ENCODE data around the gene AHCYL2. TPM values are rescaled to one million over a fixed set of nuclear protein-coding genes. Genes with fewer than 3 reads are reported as not detected.

Gene AHCYL2
- total RNA-seq, 4 donors from 2014 or later: 10.9 to 19.4 (median 14.6) TPM

- ATAC-seq (ENCODE audit: low FRiP score) (no peak), DNase-seq (ENCODE audit: low spot score) (no peak)
- TF ChIP-seq, protein P1, sequence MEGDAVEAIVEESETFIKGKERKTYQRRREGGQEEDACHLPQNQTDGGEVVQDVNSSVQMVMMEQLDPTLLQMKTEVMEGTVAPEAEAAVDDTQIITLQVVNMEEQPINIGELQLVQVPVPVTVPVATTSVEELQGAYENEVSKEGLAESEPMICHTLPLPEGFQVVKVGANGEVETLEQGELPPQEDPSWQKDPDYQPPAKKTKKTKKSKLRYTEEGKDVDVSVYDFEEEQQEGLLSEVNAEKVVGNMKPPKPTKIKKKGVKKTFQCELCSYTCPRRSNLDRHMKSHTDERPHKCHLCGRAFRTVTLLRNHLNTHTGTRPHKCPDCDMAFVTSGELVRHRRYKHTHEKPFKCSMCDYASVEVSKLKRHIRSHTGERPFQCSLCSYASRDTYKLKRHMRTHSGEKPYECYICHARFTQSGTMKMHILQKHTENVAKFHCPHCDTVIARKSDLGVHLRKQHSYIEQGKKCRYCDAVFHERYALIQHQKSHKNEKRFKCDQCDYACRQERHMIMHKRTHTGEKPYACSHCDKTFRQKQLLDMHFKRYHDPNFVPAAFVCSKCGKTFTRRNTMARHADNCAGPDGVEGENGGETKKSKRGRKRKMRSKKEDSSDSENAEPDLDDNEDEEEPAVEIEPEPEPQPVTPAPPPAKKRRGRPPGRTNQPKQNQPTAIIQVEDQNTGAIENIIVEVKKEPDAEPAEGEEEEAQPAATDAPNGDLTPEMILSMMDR (IDR thresholded peaks at IDR 0.05): no peak
Observed at GRCh38 chr7:129452589-129453231, 227.9 kb downstream of the AHCYL2 start.

DNA sequence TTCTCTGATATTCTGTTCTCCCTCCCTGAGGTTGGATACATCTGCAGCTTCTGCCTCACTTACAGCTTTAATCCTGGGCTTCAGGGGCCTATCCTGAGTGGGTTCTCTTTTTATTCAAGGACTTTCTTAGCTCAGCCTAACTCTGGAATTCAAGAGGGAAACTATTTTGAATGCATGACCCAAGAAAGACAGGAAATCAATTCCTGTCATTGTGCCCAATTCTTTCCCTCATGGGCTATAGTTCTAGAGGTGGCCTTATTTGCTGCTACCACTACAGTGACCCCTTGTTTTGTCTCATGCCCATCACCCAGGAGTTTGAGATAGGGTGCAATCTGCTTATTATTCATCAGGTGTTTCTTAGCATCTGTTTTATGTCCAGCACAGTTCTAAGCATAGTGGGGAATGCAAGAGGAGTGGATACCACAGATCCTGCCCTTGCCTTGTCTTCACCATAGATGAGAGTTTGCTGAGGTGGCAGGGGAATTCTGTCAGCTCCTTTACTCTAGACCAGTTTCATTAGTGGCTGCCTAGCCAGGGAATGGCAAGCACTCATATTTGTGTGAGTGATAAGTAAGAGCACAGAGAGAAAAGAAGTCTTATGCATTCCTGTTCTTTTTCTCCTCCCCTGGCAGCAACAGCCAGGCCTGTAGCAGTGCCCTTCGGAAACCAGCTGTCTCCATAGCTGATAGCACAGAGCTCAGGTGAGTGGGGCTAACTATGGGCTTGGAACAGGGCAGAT, 228.8 kb downstream of the AHCYL2 start:
- ATAC-seq (ENCODE audit: low FRiP score) (no peak), DNase-seq (ENCODE audit: low spot score) (no peak)
- TF ChIP-seq, protein P1 (IDR thresholded peaks at IDR 0.05): no peak

GRCh38 chr7:129454249-129454551, 229.4 kb downstream of the AHCYL2 start:
- ATAC-seq (ENCODE audit: low FRiP score) (no peak), DNase-seq (ENCODE audit: low spot score) (no peak)
- TF ChIP-seq, protein P1 (IDR thresholded peaks at IDR 0.05): no peak

- ATAC-seq (ENCODE audit: low FRiP score) (no peak), DNase-seq (ENCODE audit: low spot score) (no peak)
- TF ChIP-seq, protein P1 (IDR thresholded peaks at IDR 0.05): no peak
Observed at GRCh38 chr7:129456421-129456820, 231.6 kb downstream of the AHCYL2 start.

- TF ChIP-seq, protein P1 (IDR thresholded peaks at IDR 0.05): no peak
- ATAC-seq (ENCODE audit: low FRiP score) (no peak), DNase-seq (ENCODE audit: low spot score) (no peak)
Observed at GRCh38 chr7:129457101-129457500, 232.3 kb downstream of the AHCYL2 start.

- TF ChIP-seq, protein P1 (IDR thresholded peaks at IDR 0.05): no peak
- ATAC-seq (ENCODE audit: low FRiP score) (no peak), DNase-seq (ENCODE audit: low spot score) (no peak)
Observed at GRCh38 chr7:129458171-129458570, 233.3 kb downstream of the AHCYL2 start.

DNA sequence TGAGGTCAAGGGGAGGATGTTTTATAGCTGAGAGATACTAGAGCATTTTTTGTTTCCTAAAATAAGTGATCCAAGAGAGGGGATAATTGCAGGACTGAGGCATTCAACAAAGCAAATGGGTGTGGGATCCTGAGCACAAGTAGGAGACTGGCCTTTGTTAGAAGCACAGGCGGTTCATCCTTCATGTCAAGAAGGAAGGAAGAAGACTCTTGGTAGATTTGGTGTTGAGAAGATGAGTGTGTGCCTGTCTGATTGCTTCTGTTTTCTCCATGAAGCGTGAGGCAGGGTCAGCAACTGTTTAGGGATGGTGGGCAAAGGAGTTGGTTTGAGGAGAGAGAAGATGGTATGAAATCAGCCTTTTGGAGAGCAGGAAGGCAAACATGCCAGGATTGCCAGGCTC, 237.0 kb downstream of the AHCYL2 start:
- no peak for ATAC-seq (ENCODE audit: low FRiP score)
- TF ChIP-seq, protein P1 (IDR thresholded peaks at IDR 0.05): no peak
- no peak for DNase-seq (ENCODE audit: low spot score)

All from omental fat pad (tissue), 4 donors.